ENCODE data around the gene CFP.

The CFP gene

GRCh38 chrX:47623540-47624027 lies 6.1 kb downstream of the CFP start:
- peak; percentile 20 for DNase-seq (ENCODE audit: low read depth)
- H3K4me3 ChIP-seq (ENCODE audit: low read length) = peak overlapping the region; percentile 37
- no peak for TF ChIP-seq CTCF (conservative IDR thresholded peaks at IDR 0.05; ENCODE audit: low read depth, low read length)

- TF ChIP-seq CTCF (conservative IDR thresholded peaks at IDR 0.05; ENCODE audit: low read depth, low read length) = no peak
- DNase-seq (ENCODE audit: low read depth) = no peak
- no peak overlapping the region for H3K4me3 ChIP-seq (ENCODE audit: low read length)
Measured at GRCh38 chrX:47621851-47622250, 7.9 kb downstream of the CFP start.

GRCh38 chrX:47620303-47620685 lies 9.4 kb downstream of the CFP start:
- no peak for DNase-seq (ENCODE audit: low read depth)
- H3K4me3 ChIP-seq (ENCODE audit: low read length) = no peak overlapping the region
- no peak for TF ChIP-seq CTCF (conservative IDR thresholded peaks at IDR 0.05; ENCODE audit: low read depth, low read length)

GRCh38 chrX:47619486-47620302 lies 10.0 kb downstream of the CFP start, which contains the start of gene SYN1:
Gene SYN1, minus strand, starts transcription at chrX:47619857. Its CDS starts 129 bp downstream, at chrX:47619728.
- peak; percentile 21 for DNase-seq (ENCODE audit: low read depth)
- H3K4me3 ChIP-seq (ENCODE audit: low read length) = peak within 1 kb of the TSS; percentile 31
- TF ChIP-seq CTCF (conservative IDR thresholded peaks at IDR 0.05; ENCODE audit: low read depth, low read length) = no peak

- DNase-seq (ENCODE audit: low read depth) = no peak
- H3K4me3 ChIP-seq (ENCODE audit: low read length) = no peak overlapping the region
- TF ChIP-seq CTCF (conservative IDR thresholded peaks at IDR 0.05; ENCODE audit: low read depth, low read length) = no peak
Measured at GRCh38 chrX:47618923-47619485, 10.7 kb downstream of the CFP start.

- TF ChIP-seq CTCF (conservative IDR thresholded peaks at IDR 0.05; ENCODE audit: low read depth, low read length) = no peak
- no peak for DNase-seq (ENCODE audit: low read depth)
- H3K4me3 ChIP-seq (ENCODE audit: low read length) = no peak overlapping the region
Measured at GRCh38 chrX:47614618-47615017, 15.1 kb downstream of the CFP start.

GRCh38 chrX:47613082-47613481 lies 16.6 kb downstream of the CFP start:
- no peak for TF ChIP-seq CTCF (conservative IDR thresholded peaks at IDR 0.05; ENCODE audit: low read depth, low read length)
- no peak for DNase-seq (ENCODE audit: low read depth)
- H3K4me3 ChIP-seq (ENCODE audit: low read length) = no peak overlapping the region

All from retinal pigment epithelial cell (primary cell).